Activated gamma-delta T cell (primary cell): ENCODE results near the gene RASA2.
"Not testable (repeated sequence)": the region's sequence is repeated elsewhere in the genome, so short reads cannot be mapped to it uniquely, and the experiment has no call there.

Source experiments
- DNase-seq: peaks from one replicate; lab custom pipeline; 2025; lab: John Stamatoyannopoulos, UW

The RASA2 gene

DNA sequence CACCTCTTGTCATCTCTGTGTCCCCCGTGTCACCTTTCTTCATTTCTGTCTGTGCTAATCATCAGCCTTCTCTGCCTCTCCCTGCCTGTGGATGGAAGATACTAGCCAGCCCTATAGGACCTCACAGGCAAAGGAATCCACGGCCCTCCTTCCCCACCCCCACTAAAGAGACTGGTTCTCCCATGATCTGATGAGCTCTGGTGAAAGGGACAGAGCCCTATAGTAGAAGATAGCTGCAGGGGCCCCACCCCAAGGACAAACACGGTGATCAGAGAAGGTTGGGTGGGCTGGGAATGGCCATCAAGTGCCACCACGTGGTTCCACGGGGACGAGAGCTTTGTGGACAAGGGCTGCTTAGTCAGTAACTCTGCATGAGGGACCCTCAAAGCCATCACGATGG lies 27.8 kb upstream of the RASA2 start:
- DNase-seq: no peak

GRCh38 chr3:141460097-141460704 lies 26.6 kb upstream of the RASA2 start:
- DNase-seq: peak; percentile 5

DNA sequence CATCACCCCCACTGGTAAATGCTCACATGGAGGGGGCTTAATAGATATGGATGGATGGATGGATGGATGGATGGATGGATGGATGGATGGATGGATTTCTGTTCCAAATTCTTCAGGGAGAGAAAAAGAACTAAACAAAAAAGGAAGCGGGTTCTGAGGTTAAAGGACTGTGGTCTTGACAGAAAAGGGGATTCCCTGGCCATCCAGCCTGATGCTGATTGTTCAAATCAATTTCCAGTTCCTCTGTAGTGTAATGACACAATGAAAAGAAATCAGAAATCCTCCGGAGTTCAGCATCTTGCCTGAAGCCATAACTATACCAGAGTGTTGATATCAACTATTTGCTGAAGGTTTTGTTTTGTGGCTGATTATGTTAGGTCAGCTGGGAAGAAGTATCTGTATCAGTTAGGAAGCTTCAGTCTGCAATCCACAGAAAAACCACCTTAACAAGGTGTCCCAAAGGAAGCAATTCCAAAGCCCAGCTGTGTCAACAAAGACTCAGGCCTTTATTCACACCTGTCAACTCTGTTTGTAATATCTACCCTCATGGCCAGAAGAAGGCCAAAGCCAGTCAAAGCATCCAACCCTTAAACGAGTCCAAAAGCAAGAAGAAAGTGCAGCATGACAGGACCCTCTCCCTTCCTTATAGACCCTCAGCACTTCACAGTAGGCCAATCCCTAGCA lies 24.5 kb upstream of the RASA2 start:
- no peak for DNase-seq

GRCh38 chr3:141465221-141465620 lies 21.6 kb upstream of the RASA2 start:
- DNase-seq: no peak

- no peak for DNase-seq
These were observed 20.1 kb upstream of the RASA2 start for GRCh38 chr3:141466633-141467169.

GRCh38 chr3:141469720-141470119 lies 17.1 kb upstream of the RASA2 start:
- DNase-seq: no peak

- DNase-seq: no peak
These were observed 15.7 kb upstream of the RASA2 start for GRCh38 chr3:141471160-141471559.

DNA sequence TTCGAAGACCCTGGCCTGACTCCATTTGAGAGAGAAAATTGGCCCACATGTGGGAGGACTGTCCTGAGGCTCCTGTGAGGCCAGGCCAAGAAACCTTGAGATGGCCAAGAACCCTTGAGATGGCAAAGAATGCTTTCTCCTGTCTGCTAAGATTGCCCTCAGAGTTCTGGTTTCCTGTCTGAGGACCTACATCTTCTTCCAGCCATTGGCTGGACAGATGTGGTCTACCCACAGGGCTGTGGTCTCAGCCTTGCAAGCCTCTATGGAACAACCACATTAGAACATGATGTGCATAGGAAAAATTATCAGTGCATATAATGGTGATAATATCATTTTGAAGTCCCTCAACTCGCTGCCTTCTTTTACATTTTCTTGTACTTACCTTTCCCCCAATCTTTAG lies 10.8 kb upstream of the RASA2 start:
- DNase-seq: no peak

- no peak for DNase-seq
These were observed 9.6 kb upstream of the RASA2 start for GRCh38 chr3:141477224-141477623.

DNA sequence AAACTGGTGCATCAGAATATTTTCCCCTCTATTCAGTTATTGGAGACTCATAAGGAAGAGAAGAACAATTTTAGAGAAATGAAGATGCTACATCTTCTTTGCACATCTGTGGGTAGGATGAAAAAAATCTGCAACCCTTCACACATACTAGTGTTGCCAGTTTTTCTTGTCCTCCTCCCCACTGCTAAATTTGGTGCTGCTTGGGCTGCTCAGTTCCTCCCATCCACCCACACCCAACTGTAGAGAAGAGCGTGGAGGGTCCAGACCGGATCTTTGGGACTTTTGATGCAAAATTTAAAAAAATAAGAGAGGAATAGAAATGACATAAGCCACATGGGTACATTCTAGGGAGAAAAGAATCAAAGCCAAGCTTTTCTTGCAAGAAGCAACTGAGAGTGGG lies 8.7 kb upstream of the RASA2 start:
- DNase-seq: no peak

- not testable (repeated sequence) for DNase-seq
These were observed 8.0 kb upstream of the RASA2 start for GRCh38 chr3:141478840-141479239.

DNA sequence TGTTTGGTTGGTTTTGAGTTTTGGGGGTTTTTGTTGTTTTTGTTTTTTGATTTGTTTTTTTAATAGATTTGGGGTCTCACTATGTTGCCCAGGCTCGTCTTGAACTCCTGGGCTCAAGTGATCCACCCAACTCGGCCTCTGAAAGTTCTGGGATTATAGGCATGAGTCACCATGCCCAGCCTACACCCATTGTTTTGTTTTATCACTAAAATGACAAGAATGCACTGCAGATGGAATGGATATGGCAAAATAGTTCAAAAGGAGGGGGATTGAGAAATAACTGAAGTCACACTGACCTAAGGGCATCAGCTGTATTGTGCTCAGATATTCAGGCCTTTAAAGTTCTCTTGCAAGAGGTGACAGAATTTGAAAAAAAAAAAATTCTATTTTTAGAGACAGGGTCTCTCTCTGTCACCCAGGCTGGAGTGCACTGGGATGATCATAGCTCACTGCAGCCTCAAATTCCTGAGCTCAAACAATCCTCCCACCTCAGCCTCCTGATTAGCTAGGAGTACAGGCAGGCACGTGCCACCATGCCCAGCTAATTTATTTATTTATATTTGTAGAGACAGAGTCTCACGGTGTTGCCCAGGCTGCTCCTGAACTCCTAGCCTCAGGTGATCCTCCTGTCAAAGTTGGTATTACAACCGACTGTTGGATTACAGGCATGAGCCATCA lies 4.4 kb upstream of the RASA2 start:
- DNase-seq: no peak

DNA sequence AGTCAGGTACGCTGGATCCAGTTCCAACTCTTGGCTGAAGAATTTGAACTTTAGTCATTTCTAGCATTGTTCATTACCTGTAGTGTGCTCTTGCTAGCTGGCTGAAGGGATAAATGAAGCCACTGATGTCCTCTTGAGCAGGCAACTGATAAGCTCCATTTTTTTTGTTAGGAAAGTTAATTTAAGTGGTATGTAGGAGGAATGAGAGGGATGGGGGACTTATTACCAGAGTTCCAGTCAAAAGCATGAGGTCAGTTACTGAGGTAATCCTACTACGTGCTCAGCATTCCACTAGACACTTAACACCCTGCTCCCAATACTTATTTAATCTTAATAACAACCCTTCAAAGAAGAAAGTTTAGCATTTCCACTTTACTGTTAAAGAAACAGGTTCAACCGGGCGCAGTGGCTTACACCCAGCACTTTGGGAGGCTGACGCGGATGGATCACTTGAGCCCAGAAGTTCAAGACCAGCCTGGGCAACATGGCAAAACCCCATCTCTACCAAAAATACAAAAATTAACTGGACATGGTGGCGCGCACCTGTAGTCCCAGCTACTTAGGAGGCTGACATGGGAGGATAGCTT lies 2.0 kb upstream of the RASA2 start:
- DNase-seq: no peak

GRCh38 chr3:141485641-141486495 lies 959 bp upstream of the RASA2 start:
- no peak for DNase-seq

- DNase-seq: no peak
These were observed 406 bp upstream of the RASA2 start for GRCh38 chr3:141486496-141486745.

- DNase-seq: peak; percentile 74
These were observed 860 bp downstream of the RASA2 start for GRCh38 chr3:141487521-141488252.

GRCh38 chr3:141489203-141489602 lies 2.4 kb downstream of the RASA2 start:
- DNase-seq: no peak

DNA sequence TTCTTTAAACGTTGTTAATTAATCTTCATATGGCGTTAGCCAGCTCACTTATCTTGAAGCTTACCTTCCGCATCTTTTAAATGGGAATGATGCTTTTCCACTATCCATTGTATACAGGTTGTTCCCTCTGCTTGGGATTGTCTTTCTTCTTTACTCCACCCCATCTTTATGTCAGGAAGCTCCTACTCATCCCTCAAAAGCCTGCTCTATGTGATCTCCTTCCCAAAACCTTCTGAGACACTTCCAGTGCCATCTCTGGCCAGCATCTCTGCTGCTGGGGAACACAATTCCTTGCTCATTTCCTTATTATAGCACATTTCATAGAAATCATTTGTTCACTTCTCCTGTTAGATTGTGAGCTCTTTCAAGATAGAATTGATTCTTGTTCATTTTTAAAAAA lies 4.3 kb downstream of the RASA2 start:
- no peak for DNase-seq

GRCh38 chr3:141491929-141492328 lies 5.1 kb downstream of the RASA2 start:
- no peak for DNase-seq

DNA sequence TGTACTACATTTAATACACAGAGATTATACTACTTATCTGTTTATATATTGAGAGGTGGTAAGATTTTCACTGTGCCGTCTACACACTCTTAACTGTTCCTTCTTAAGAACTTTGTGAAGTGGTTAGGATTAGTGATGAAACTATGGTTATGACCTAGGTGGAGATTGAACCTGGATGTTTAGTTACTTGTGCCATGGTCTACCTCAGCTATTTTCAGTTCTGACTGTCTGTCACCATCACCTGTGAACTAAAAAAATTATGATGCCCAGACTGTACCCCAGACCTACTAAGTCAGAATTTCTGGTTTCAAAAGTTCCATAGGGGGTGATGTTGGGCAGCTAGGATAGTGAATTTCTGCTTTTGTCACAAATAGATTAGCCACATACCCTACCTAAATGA lies 6.4 kb downstream of the RASA2 start:
- DNase-seq: no peak

DNA sequence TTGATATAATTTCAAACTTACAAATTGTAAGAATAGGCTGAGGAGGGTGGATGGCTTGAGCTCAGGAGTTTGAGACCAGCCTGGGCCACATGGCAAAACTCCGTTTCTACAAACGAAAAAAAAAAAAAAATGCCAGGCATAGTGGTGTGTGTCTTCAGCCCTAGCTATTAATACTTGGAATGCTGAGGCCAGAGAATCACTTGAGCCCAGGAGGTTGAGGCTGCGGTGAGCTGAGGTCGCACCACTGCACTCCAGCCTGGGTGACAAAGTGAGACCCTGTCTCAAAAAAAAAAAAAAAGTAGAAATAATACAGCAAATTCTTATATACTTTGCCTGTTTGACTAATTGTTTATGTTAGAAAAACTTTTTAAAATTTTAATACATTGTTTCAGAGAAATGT lies 10.8 kb downstream of the RASA2 start:
- DNase-seq: not testable (repeated sequence)
